Caco-2 (cell line): ENCODE results near the gene NOTCH1. TPM values are rescaled to one million over a fixed set of nuclear protein-coding genes. Genes with fewer than 3 reads are reported as not detected.

Experiments used
- BruUV-seq: library from RNA; stranded (reverse); fragments of 400-500 nt; replicated peaks from 2 replicates; lab custom pipeline; 2021; lab: Mats Ljungman, UMichigan
- CTCF ChIA-PET: fragments of 300-600 bp; sonication (Branson Sonifier 250); formaldehyde crosslinking; loops from one replicate; lab custom pipeline; 2022; ENCODE audit warnings: antibody characterized with exemption; lab: Charles Lee
- POLR2A ChIA-PET: fragments of 300-600 bp; sonication (Branson Sonifier 250); formaldehyde crosslinking; loops from one replicate; lab custom pipeline; 2022; ENCODE audit warnings: antibody characterized with exemption; lab: Charles Lee
- DNase-seq, 2 experiments: peaks; one replicate each; pipeline versions ENCODE4 v3.0.0 to v3.0.0-alpha.2; 2020 to 2022
- H3K27me3 ChIP-seq: replicated peaks from 2 replicates; pipeline ENCODE4 v1.6.0; 2011; ENCODE audit warnings: low read length; ENCODE audit not compliant: control insufficient read depth, insufficient read depth
- H3K36me3 ChIP-seq: 2 replicates; pipeline ENCODE4 v1.5.1; 2011; ENCODE audit warnings: low read length; ENCODE audit not compliant: control insufficient read depth, insufficient read depth
- H3K4me1 ChIP-seq: fragments of 250-450 bp; sonication (Bioruptor Pico); 2 replicates; pipeline ENCODE4 v1.5.1; 2020; ENCODE audit warnings: mild to moderate bottlenecking
- H3K4me3 ChIP-seq: 2 replicates; pipeline ENCODE4 v1.5.1; 2011; ENCODE audit warnings: low read depth, mild to moderate bottlenecking, control low read depth, low read length
- H3K9me3 ChIP-seq: fragments of 250-450 bp; sonication (Bioruptor Pico); 2 replicates; pipeline ENCODE4 v1.5.1; 2020; ENCODE audit warnings: mild to moderate bottlenecking, moderate library complexity
- H3K27ac Mint-ChIP-seq: one replicate; pipeline ENCODE4 v1.8.0; 2022; ENCODE audit warnings: mixed read lengths; ENCODE audit not compliant: unreplicated experiment
- H3K27me3 Mint-ChIP-seq: one replicate; pipeline ENCODE4 v1.8.0; 2022; ENCODE audit warnings: mixed read lengths; ENCODE audit not compliant: insufficient read depth, unreplicated experiment
- H3K36me3 Mint-ChIP-seq: one replicate; pipeline ENCODE4 v1.8.0; 2022; ENCODE audit warnings: mild to moderate bottlenecking, mixed read lengths; ENCODE audit not compliant: insufficient read depth, unreplicated experiment
- H3K4me1 Mint-ChIP-seq: one replicate; pipeline ENCODE4 v1.8.0; 2022; ENCODE audit warnings: low read depth, mixed read lengths; ENCODE audit not compliant: unreplicated experiment
- H3K4me3 Mint-ChIP-seq: one replicate; pipeline ENCODE4 v1.8.0; 2022; ENCODE audit warnings: mild to moderate bottlenecking, moderate library complexity, mixed read lengths; ENCODE audit not compliant: unreplicated experiment
- H3K9me3 Mint-ChIP-seq: one replicate; pipeline ENCODE4 v1.8.0; 2022; ENCODE audit warnings: mixed read lengths; ENCODE audit not compliant: unreplicated experiment
- CTCF ChIP-seq, 2 experiments: fragments of 200-600 bp in 1 of 2; IDR thresholded peaks; 1 replicate in 1 of 2; 2 replicates in 1 of 2; pipeline versions ENCODE4 v1.5.1 to v1.8.0; 2011 to 2022; ENCODE audit warnings: antibody characterized with exemption in 1 of 2, control low read depth in 1 of 2, inconsistent platforms in 1 of 2, low read depth in 1 of 2, low read length in 1 of 2, mild to moderate bottlenecking in 1 of 2, moderate library complexity in 1 of 2; ENCODE audit not compliant: insufficient read depth in 1 of 2, severe bottlenecking in 1 of 2, unreplicated experiment in 1 of 2
- intact Hi-C: fragments of 100-400 bp; cut with micrococcal nuclease; formaldehyde crosslinking; loops from one replicate; pipeline ENCODE4 v1.10.0; 2022; ENCODE audit not compliant: unreplicated experiment
- total RNA-seq: library from RNA; stranded (reverse); gene quantifications from 2 replicates; pipeline ENCODE4 v1.2.3, GENCODE V29; 2022

The NOTCH1 gene
- total RNA-seq, 1 experiment from 2014 or later, result 6.3 TPM

GRCh38 chr9:136511144-136511669 is 34.6 kb downstream of the NOTCH1 start:
- Histone ChIP-seq H3K9me3 (no peaks in the 10 kb centered on the region), H3K36me3 (no peaks in the 10 kb centered on the region)
- POLR2A ChIA-PET, result no interaction called here

GRCh38 chr9:136510561-136510960 is 35.3 kb downstream of the NOTCH1 start:
- Histone ChIP-seq H3K4me3 (no peak overlapping the region), H3K9me3 (no peaks in the 10 kb centered on the region), H3K4me1 (no peaks in the 10 kb centered on the region), H3K36me3 (no peaks in the 10 kb centered on the region), H3K27me3 (no peaks in the 10 kb centered on the region)
- ChIA-PET POLR2A (no interaction called here), CTCF (no interaction called here)
- no TSS peak for BruUV-seq
- intact Hi-C loops, result no loop called here
- H3K36me3 Mint-ChIP-seq, result no peaks in the 10 kb centered on the region
- H3K4me3 Mint-ChIP-seq, result no peak overlapping the region
- H3K9me3 Mint-ChIP-seq, result no peaks in the 10 kb centered on the region
- no peak for TF ChIP-seq CTCF (IDR thresholded peaks at IDR 0.05; ENCODE audit: insufficient read depth in 1 of 2, low read depth in 1 of 2, low read length in 1 of 2, severe bottlenecking in 1 of 2, unreplicated experiment in 1 of 2)
- no peak overlapping the region for H3K27ac Mint-ChIP-seq
- DNase-seq, result no peak
- no peaks in the 10 kb centered on the region for H3K27me3 Mint-ChIP-seq
- no peaks in the 10 kb centered on the region for H3K4me1 Mint-ChIP-seq

More at GRCh38 chr9:136511144-136511669, 34.6 kb downstream of the NOTCH1 start:
- no peaks in the 10 kb centered on the region for H3K27me3 ChIP-seq
- H3K4me1 ChIP-seq, result no peaks in the 10 kb centered on the region
- CTCF ChIA-PET, result no interaction called here
- Mint-ChIP-seq H3K4me1 (no peaks in the 10 kb centered on the region), H3K9me3 (no peaks in the 10 kb centered on the region), H3K27ac (no peak overlapping the region), H3K36me3 (no peaks in the 10 kb centered on the region), H3K4me3 (no peak overlapping the region), H3K27me3 (no peaks in the 10 kb centered on the region)
- BruUV-seq, result no TSS peak
- intact Hi-C loops, result no loop called here
- H3K4me3 ChIP-seq, result no peak overlapping the region
- no peak for DNase-seq
- no peak for TF ChIP-seq CTCF (IDR thresholded peaks at IDR 0.05; ENCODE audit: insufficient read depth in 1 of 2, low read depth in 1 of 2, low read length in 1 of 2, severe bottlenecking in 1 of 2, unreplicated experiment in 1 of 2)

DNA sequence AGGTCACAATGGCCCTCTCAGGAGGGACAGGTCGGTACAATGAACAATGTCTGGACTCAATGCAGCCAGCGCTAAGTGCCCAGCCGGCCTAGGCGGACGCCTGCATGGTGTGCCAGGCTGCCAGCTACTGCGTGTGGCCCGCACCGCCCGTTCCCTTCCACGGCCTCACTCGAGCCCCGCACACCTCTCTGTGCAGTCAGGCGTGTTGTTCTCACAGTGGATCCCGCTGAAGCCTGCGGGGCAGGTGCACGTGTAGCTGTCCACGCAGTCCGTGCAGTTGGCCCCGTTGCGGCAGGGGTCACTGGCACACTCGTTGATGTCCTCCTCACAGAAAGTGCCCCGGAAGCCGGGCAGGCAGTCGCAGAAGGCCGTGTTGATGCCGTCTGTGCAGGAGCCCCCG is 36.3 kb downstream of the NOTCH1 start:
- no TSS peak for BruUV-seq
- Histone ChIP-seq H3K4me1 (no peaks in the 10 kb centered on the region), H3K9me3 (no peaks in the 10 kb centered on the region), H3K4me3 (no peak overlapping the region), H3K36me3 (no peaks in the 10 kb centered on the region), H3K27me3 (no peaks in the 10 kb centered on the region)
- Mint-ChIP-seq H3K27ac (no peak overlapping the region), H3K4me3 (no peak overlapping the region), H3K9me3 (no peaks in the 10 kb centered on the region), H3K36me3 (no peaks in the 10 kb centered on the region), H3K27me3 (no peaks in the 10 kb centered on the region), H3K4me1 (no peaks in the 10 kb centered on the region)
- no peak for TF ChIP-seq CTCF (IDR thresholded peaks at IDR 0.05; ENCODE audit: insufficient read depth in 1 of 2, low read depth in 1 of 2, low read length in 1 of 2, severe bottlenecking in 1 of 2, unreplicated experiment in 1 of 2)
- intact Hi-C loops, result no loop called here
- DNase-seq, result no peak
- CTCF ChIA-PET, result no interaction called here
- POLR2A ChIA-PET, result no interaction called here
